Omental fat pad (tissue), 4 donors: ENCODE results near the gene ALKBH5. TPM values are rescaled to one million over a fixed set of nuclear protein-coding genes. Genes with fewer than 3 reads are reported as not detected.

Source experiments
- ATAC-seq: fragments of 150-250 bp; one replicate; pipeline ENCODE4 v1.9.1; 2016; ENCODE audit warnings: mild to moderate bottlenecking, moderate library complexity; ENCODE audit not compliant: low FRiP score
- DNase-seq: peaks from one replicate; pipeline ENCODE4 v3.0.0-alpha.2; 2019; ENCODE audit warnings: low spot score
- total RNA-seq, 4 donors: library from RNA; depleted of rRNA; stranded (reverse); fragments of >200 nt; gene quantifications; one replicate each; pipeline ENCODE4 v1.1.0, GENCODE V29; 2016
- TF ChIP-seq, protein P1 (sequence below), 3 donors: fragments of 450-650 bp; IDR thresholded peaks; one replicate each; pipeline ENCODE4 v1.5.1; 2016 to 2017; ENCODE audit warnings: antibody characterized with exemption in 3 of 3, mild to moderate bottlenecking in 3 of 3, moderate library complexity in 2 of 3

The ALKBH5 gene
- total RNA-seq, 4 donors from 2014 or later = 77.0 to 80.7 (median 80.3) TPM

DNA sequence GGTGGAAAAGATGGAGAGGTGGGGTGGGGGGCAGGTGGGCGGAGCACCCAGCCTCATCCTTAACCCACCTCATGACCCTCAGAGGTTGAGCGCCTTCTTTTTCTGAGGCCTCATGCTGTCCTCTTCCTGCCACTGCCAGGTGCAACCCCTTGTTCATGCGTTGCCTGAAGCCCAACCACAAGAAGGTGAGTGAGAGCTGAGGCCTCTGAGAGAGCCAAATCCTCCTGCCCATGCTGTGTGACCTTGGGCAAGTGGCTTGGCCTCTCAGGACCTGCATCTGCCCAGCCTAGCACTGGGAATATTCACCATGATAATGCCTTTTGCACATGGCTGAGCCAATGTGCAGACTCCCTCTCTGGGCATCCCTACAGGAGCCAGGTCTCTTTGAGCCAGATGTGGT, 43.0 kb upstream of the ALKBH5 start:
- DNase-seq = no peak
- no peak for ATAC-seq
- TF ChIP-seq, protein P1, sequence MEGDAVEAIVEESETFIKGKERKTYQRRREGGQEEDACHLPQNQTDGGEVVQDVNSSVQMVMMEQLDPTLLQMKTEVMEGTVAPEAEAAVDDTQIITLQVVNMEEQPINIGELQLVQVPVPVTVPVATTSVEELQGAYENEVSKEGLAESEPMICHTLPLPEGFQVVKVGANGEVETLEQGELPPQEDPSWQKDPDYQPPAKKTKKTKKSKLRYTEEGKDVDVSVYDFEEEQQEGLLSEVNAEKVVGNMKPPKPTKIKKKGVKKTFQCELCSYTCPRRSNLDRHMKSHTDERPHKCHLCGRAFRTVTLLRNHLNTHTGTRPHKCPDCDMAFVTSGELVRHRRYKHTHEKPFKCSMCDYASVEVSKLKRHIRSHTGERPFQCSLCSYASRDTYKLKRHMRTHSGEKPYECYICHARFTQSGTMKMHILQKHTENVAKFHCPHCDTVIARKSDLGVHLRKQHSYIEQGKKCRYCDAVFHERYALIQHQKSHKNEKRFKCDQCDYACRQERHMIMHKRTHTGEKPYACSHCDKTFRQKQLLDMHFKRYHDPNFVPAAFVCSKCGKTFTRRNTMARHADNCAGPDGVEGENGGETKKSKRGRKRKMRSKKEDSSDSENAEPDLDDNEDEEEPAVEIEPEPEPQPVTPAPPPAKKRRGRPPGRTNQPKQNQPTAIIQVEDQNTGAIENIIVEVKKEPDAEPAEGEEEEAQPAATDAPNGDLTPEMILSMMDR (IDR thresholded peaks at IDR 0.05) = no peak

DNA sequence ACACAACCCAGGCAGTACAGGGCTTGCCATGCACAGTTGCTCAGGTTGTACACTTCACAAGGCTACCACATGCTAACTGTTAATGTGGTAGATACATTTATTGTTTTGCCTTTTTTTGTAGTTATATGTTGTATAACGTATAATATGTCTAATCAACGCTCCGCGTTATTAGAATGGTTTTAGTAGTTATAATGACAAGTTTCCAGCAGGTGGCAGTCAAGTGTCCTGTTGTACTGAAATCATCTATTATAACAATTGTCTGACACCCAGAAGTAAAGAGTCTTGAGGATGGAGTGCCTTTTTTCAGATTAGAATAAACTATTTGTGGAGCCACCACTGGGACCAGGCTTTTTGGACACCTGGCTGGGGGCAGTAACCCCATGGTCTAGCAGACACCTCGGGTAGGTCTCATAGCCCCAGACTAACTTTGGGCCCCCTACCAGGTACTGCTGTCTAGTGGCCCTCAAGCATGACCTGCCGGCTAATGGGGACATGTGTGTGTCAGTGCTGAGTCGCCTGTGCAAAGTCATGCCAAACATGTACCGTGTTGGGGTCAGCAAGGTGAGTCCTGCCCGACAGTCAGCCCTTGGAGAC, 42.3 kb upstream of the ALKBH5 start:
- ATAC-seq (peak; percentile 9), DNase-seq (no peak)
- TF ChIP-seq, protein P1 (IDR thresholded peaks at IDR 0.05) = peak in 1 of 3 donors; percentile 21

- TF ChIP-seq, protein P1 (IDR thresholded peaks at IDR 0.05) = no peak
- ATAC-seq = no peak
- DNase-seq = no peak
These were observed 41.2 kb upstream of the ALKBH5 start for GRCh38 chr17:18142417-18142816.

GRCh38 chr17:18143044-18143936, 40.3 kb upstream of the ALKBH5 start:
- DNase-seq (no peak), ATAC-seq (no peak)
- TF ChIP-seq, protein P1 (IDR thresholded peaks at IDR 0.05) = no peak

- ATAC-seq (no peak), DNase-seq (no peak)
These were observed 39.4 kb upstream of the ALKBH5 start for GRCh38 chr17:18144261-18144660.

GRCh38 chr17:18144855-18145254, 38.8 kb upstream of the ALKBH5 start:
- ATAC-seq (no peak), DNase-seq (no peak)
- TF ChIP-seq, protein P1 (IDR thresholded peaks at IDR 0.05) = no peak

More at GRCh38 chr17:18144261-18144660, 39.4 kb upstream of the ALKBH5 start:
- TF ChIP-seq, protein P1 (IDR thresholded peaks at IDR 0.05) = no peak
